HEK293 (cell line): Measurements from ENCODE around the gene HOXA11.

Experiments
- GLIS1 ChIP-seq: fragments of 450-650 bp; formaldehyde crosslinking; IDR thresholded peaks from 2 replicates; pipeline ENCODE4 v1.5.1; 2016; ENCODE audit warnings: missing biosample characterization, missing genetic modification characterization
- HOXC10 ChIP-seq: sonication (generic); formaldehyde crosslinking; IDR thresholded peaks from 2 replicates; pipeline ENCODE4 v1.8.1; 2023; ENCODE audit warnings: mild to moderate bottlenecking, missing genetic modification reagents
- KLF7 ChIP-seq: fragments of 450-650 bp; formaldehyde crosslinking; IDR thresholded peaks from 2 replicates; pipeline ENCODE4 v1.5.1; 2016; ENCODE audit warnings: missing biosample characterization, missing genetic modification characterization, borderline replicate concordance
- PBX3 ChIP-seq: sonication (generic); formaldehyde crosslinking; IDR thresholded peaks from 2 replicates; pipeline ENCODE4 v1.8.1; 2022; ENCODE audit warnings: mild to moderate bottlenecking, moderate library complexity, missing genetic modification reagents
- REPIN1 ChIP-seq: fragments of 450-650 bp; formaldehyde crosslinking; IDR thresholded peaks from 2 replicates; pipeline ENCODE4 v1.5.1; 2017; ENCODE audit warnings: missing biosample characterization, missing genetic modification characterization, low read depth
- SCRT2 ChIP-seq: fragments of 450-650 bp; formaldehyde crosslinking; IDR thresholded peaks from 2 replicates; pipeline ENCODE4 v1.5.1; 2016; ENCODE audit warnings: missing biosample characterization, missing genetic modification characterization
- SP2 ChIP-seq: fragments of 450-650 bp; formaldehyde crosslinking; IDR thresholded peaks from 2 replicates; pipeline ENCODE4 v1.5.1; 2016; ENCODE audit warnings: missing biosample characterization, missing genetic modification characterization
- TCF7L2 ChIP-seq: IDR thresholded peaks from 2 replicates; pipeline ENCODE4 v1.6.1; 2011; ENCODE audit warnings: low read depth, mild to moderate bottlenecking, inconsistent platforms, low read length, moderate library complexity, borderline replicate concordance
- ZBTB17 ChIP-seq: fragments of 450-650 bp; formaldehyde crosslinking; IDR thresholded peaks from 2 replicates; pipeline ENCODE4 v1.5.1; 2016; ENCODE audit warnings: missing biosample characterization, missing genetic modification characterization
- ZBTB49 ChIP-seq: fragments of 450-650 bp; formaldehyde crosslinking; IDR thresholded peaks from 2 replicates; pipeline ENCODE4 v1.5.1; 2016; ENCODE audit warnings: missing biosample characterization, missing genetic modification characterization, low read depth
- ZFP37 ChIP-seq: fragments of 450-650 bp; formaldehyde crosslinking; IDR thresholded peaks from 2 replicates; pipeline ENCODE4 v1.5.1; 2016; ENCODE audit warnings: missing biosample characterization, missing genetic modification characterization
- ZNF112 ChIP-seq: fragments of 450-650 bp; formaldehyde crosslinking; IDR thresholded peaks from 2 replicates; pipeline ENCODE4 v1.5.0; 2017; ENCODE audit warnings: missing biosample characterization, missing genetic modification characterization
- ZNF174 ChIP-seq: fragments of 450-650 bp; formaldehyde crosslinking; IDR thresholded peaks from 2 replicates; pipeline ENCODE4 v1.5.0; 2017; ENCODE audit warnings: missing biosample characterization, mild to moderate bottlenecking, missing genetic modification characterization
- ZNF248 ChIP-seq: fragments of 450-650 bp; formaldehyde crosslinking; IDR thresholded peaks from 2 replicates; pipeline ENCODE4 v1.5.1; 2017; ENCODE audit warnings: missing biosample characterization, missing genetic modification characterization
- ZNF274 ChIP-seq, 2 experiments: fragments of 200-500 bp in 1 of 2; fragments of 450-650 bp in 1 of 2; sonication (Bioruptor generic) in 1 of 2; formaldehyde crosslinking in 1 of 2; IDR thresholded peaks; 2 replicates each; pipeline versions ENCODE4 v1.5.1 to v1.6.1; 2014 to 2016; ENCODE audit warnings: borderline replicate concordance in 1 of 2, inconsistent platforms in 1 of 2, low read length in 1 of 2, missing biosample characterization in 1 of 2, missing genetic modification characterization in 1 of 2
- ZNF426 ChIP-seq: fragments of 450-650 bp; formaldehyde crosslinking; IDR thresholded peaks from 2 replicates; pipeline ENCODE4 v1.5.1; 2017; ENCODE audit warnings: missing biosample characterization, missing genetic modification characterization, mild to moderate bottlenecking, inconsistent platforms, moderate library complexity
- ZNF513 ChIP-seq: fragments of 450-650 bp; IDR thresholded peaks from 2 replicates; pipeline ENCODE4 v1.5.1; 2018; ENCODE audit warnings: missing biosample characterization, missing genetic modification characterization
- ZNF548 ChIP-seq: fragments of 450-650 bp; formaldehyde crosslinking; IDR thresholded peaks from 2 replicates; pipeline ENCODE4 v1.5.1; 2016; ENCODE audit warnings: missing biosample characterization, missing genetic modification characterization
- ZNF768 ChIP-seq: fragments of 450-650 bp; formaldehyde crosslinking; IDR thresholded peaks from 2 replicates; pipeline ENCODE4 v1.5.1; 2018; ENCODE audit warnings: missing biosample characterization, mild to moderate bottlenecking, missing genetic modification characterization
- ZNF777 ChIP-seq: fragments of 450-650 bp; formaldehyde crosslinking; IDR thresholded peaks from 2 replicates; pipeline ENCODE4 v1.5.1; 2017; ENCODE audit warnings: missing biosample characterization, missing genetic modification characterization, borderline replicate concordance
- ZNF785 ChIP-seq: fragments of 450-650 bp; formaldehyde crosslinking; IDR thresholded peaks from 2 replicates; pipeline ENCODE4 v1.5.1; 2016; ENCODE audit warnings: missing biosample characterization, missing genetic modification characterization
- ZNF830 ChIP-seq: fragments of 450-650 bp; IDR thresholded peaks from 2 replicates; pipeline ENCODE4 v1.5.0; 2018; ENCODE audit warnings: missing biosample characterization, missing genetic modification characterization, low read depth, mild to moderate bottlenecking, moderate library complexity
- TF ChIP-seq, protein P1 (sequence below): fragments of 450-650 bp; formaldehyde crosslinking; IDR thresholded peaks from 2 replicates; pipeline ENCODE4 v1.5.1; 2017; ENCODE audit warnings: missing biosample characterization, missing genetic modification characterization
- TF ChIP-seq, protein P2 (sequence below): fragments of 450-650 bp; formaldehyde crosslinking; IDR thresholded peaks from 2 replicates; pipeline ENCODE4 v1.5.1; 2016; ENCODE audit warnings: missing biosample characterization, missing genetic modification characterization
- TF ChIP-seq, protein P3 (sequence below): fragments of 450-650 bp; formaldehyde crosslinking; IDR thresholded peaks from 2 replicates; pipeline ENCODE4 v1.5.1; 2016; ENCODE audit warnings: missing biosample characterization, missing genetic modification characterization

HOXA11 gene

GRCh38 chr7:27166531-27167505 lies 18.2 kb downstream of the HOXA11 start (continued):
- TF ChIP-seq ZNF513 (peak; percentile 63), ZNF830 (tag by site-specific recombination) (no peak), ZNF785 (tag by site-specific recombination) (no peak), REPIN1 (tag by site-specific recombination) (no peak), KLF7 (no peak), PBX3 (CRISPR knock-in tag) (no peak), ZFP37 (tag by site-specific recombination) (no peak), ZNF548 (tag by site-specific recombination) (no peak), ZNF777 (tag by site-specific recombination) (no peak), SCRT2 (tag by site-specific recombination) (0 out of 2 replicates have a peak, but pooled peaks have one; percentile 17), HOXC10 (CRISPR knock-in tag) (no peak), ZBTB49 (tag by site-specific recombination) (no peak), ZNF112 (no peak), ZNF426 (no peak), ZNF248 (tag by site-specific recombination) (no peak), ZNF174 (tag by site-specific recombination) (no peak), ZBTB17 (tag by site-specific recombination) (no peak), GLIS1 (0 out of 2 replicates have a peak, but pooled peaks have one; percentile 12), ZNF274 (IDR thresholded peaks at IDR 0.05; ENCODE audit: low read length) (no peak), ZNF274 (tag by site-specific recombination; IDR thresholded peaks at IDR 0.05; ENCODE audit: borderline replicate concordance) (no peak), TCF7L2 (no peak), ZNF768 (tag by site-specific recombination) (no peak), SP2 (tag by site-specific recombination) (no peak; the same call in 1 of the 2 replicates)
- TF ChIP-seq, protein P1, sequence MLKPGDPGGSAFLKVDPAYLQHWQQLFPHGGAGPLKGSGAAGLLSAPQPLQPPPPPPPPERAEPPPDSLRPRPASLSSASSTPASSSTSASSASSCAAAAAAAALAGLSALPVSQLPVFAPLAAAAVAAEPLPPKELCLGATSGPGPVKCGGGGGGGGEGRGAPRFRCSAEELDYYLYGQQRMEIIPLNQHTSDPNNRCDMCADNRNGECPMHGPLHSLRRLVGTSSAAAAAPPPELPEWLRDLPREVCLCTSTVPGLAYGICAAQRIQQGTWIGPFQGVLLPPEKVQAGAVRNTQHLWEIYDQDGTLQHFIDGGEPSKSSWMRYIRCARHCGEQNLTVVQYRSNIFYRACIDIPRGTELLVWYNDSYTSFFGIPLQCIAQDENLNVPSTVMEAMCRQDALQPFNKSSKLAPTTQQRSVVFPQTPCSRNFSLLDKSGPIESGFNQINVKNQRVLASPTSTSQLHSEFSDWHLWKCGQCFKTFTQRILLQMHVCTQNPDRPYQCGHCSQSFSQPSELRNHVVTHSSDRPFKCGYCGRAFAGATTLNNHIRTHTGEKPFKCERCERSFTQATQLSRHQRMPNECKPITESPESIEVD (tag by site-specific recombination) = no peak
- TF ChIP-seq, protein P2, sequence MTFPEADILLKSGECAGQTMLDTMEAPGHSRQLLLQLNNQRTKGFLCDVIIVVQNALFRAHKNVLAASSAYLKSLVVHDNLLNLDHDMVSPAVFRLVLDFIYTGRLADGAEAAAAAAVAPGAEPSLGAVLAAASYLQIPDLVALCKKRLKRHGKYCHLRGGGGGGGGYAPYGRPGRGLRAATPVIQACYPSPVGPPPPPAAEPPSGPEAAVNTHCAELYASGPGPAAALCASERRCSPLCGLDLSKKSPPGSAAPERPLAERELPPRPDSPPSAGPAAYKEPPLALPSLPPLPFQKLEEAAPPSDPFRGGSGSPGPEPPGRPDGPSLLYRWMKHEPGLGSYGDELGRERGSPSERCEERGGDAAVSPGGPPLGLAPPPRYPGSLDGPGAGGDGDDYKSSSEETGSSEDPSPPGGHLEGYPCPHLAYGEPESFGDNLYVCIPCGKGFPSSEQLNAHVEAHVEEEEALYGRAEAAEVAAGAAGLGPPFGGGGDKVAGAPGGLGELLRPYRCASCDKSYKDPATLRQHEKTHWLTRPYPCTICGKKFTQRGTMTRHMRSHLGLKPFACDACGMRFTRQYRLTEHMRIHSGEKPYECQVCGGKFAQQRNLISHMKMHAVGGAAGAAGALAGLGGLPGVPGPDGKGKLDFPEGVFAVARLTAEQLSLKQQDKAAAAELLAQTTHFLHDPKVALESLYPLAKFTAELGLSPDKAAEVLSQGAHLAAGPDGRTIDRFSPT (tag by site-specific recombination) = no peak
- TF ChIP-seq, protein P3, sequence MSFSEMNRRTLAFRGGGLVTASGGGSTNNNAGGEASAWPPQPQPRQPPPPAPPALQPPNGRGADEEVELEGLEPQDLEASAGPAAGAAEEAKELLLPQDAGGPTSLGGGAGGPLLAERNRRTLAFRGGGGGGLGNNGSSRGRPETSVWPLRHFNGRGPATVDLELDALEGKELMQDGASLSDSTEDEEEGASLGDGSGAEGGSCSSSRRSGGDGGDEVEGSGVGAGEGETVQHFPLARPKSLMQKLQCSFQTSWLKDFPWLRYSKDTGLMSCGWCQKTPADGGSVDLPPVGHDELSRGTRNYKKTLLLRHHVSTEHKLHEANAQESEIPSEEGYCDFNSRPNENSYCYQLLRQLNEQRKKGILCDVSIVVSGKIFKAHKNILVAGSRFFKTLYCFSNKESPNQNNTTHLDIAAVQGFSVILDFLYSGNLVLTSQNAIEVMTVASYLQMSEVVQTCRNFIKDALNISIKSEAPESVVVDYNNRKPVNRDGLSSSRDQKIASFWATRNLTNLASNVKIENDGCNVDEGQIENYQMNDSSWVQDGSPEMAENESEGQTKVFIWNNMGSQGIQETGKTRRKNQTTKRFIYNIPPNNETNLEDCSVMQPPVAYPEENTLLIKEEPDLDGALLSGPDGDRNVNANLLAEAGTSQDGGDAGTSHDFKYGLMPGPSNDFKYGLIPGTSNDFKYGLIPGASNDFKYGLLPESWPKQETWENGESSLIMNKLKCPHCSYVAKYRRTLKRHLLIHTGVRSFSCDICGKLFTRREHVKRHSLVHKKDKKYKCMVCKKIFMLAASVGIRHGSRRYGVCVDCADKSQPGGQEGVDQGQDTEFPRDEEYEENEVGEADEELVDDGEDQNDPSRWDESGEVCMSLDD (tag by site-specific recombination) = 0 out of 2 replicates have a peak, but pooled peaks have one; percentile 19
